HS-5 (cell line): ENCODE measurements around the gene CLIP4.

ENCODE experiments used
- DNase-seq: peaks from one replicate; pipeline ENCODE4 v3.0.0-alpha.2; 2012; ENCODE audit warnings: low read depth

Gene CLIP4

GRCh38 chr2:29139152-29139551, 23.9 kb downstream of the CLIP4 start:
- DNase-seq, result no peak

- DNase-seq, result no peak
These were observed 24.5 kb downstream of the CLIP4 start for GRCh38 chr2:29139731-29140130.

- no peak for DNase-seq
These were observed 28.4 kb downstream of the CLIP4 start for GRCh38 chr2:29143657-29144056.

- no peak for DNase-seq
These were observed 31.0 kb downstream of the CLIP4 start for GRCh38 chr2:29146197-29146596.

GRCh38 chr2:29147963-29148362, 32.7 kb downstream of the CLIP4 start:
- no peak for DNase-seq

GRCh38 chr2:29154610-29155009, 39.4 kb downstream of the CLIP4 start:
- no peak for DNase-seq

GRCh38 chr2:29155578-29155977, 40.4 kb downstream of the CLIP4 start:
- DNase-seq, result no peak

GRCh38 chr2:29157131-29157530, 41.9 kb downstream of the CLIP4 start:
- DNase-seq, result no peak

GRCh38 chr2:29159125-29159524, 43.9 kb downstream of the CLIP4 start:
- DNase-seq, result no peak

GRCh38 chr2:29160184-29160583, 45.0 kb downstream of the CLIP4 start:
- DNase-seq, result no peak

- no peak for DNase-seq
These were observed 47.2 kb downstream of the CLIP4 start for GRCh38 chr2:29162204-29162928.

GRCh38 chr2:29164091-29164846, 49.1 kb downstream of the CLIP4 start:
- DNase-seq, result no peak

- peak; percentile 66 for DNase-seq
These were observed 50.4 kb downstream of the CLIP4 start for GRCh38 chr2:29165362-29166241.

GRCh38 chr2:29166242-29167039, 51.2 kb downstream of the CLIP4 start:
- no peak for DNase-seq

GRCh38 chr2:29174937-29175336, 59.7 kb downstream of the CLIP4 start:
- no peak for DNase-seq

GRCh38 chr2:29175338-29175737, 60.1 kb downstream of the CLIP4 start:
- no peak for DNase-seq

- DNase-seq, result no peak
These were observed 67.1 kb downstream of the CLIP4 start for GRCh38 chr2:29182334-29182733.

GRCh38 chr2:29182920-29183319, 67.7 kb downstream of the CLIP4 start:
- no peak for DNase-seq

- DNase-seq, result no peak
These were observed 69.3 kb downstream of the CLIP4 start for GRCh38 chr2:29184531-29184930.

GRCh38 chr2:29186817-29187216, 71.6 kb downstream of the CLIP4 start:
- DNase-seq, result no peak

GRCh38 chr2:29187926-29188325, 72.7 kb downstream of the CLIP4 start:
- DNase-seq, result no peak

- DNase-seq, result no peak
These were observed 73.8 kb downstream of the CLIP4 start for GRCh38 chr2:29189052-29189451.
